IMR-90 (cell line): ENCODE data around the gene KHK. TPM values are rescaled to one million over a fixed set of nuclear protein-coding genes. Genes with fewer than 3 reads are reported as not detected.

ENCODE experiments used
- ATAC-seq: fragments of 200-7000 bp; cut with Tn5 transposase; 2 replicates; pipeline ENCODE4 v1.9.1; 2020; ENCODE audit warnings: low read depth, mild to moderate bottlenecking, moderate library complexity
- BruUV-seq: library from RNA; stranded (reverse); fragments of 400-500 nt; replicated peaks from 2 replicates; lab custom pipeline; 2021; lab: Mats Ljungman, UMichigan
- CTCF ChIA-PET: fragments of 300-600 bp; formaldehyde crosslinking; extraction: SDS; loops from one replicate; lab custom pipeline; 2021; ENCODE audit warnings: antibody characterized with exemption; lab: Yijun Ruan, JAX
- POLR2A ChIA-PET: fragments of 300-600 bp; sonication (Branson Sonifier 250); formaldehyde crosslinking; loops from one replicate; lab custom pipeline; 2022; ENCODE audit warnings: antibody characterized with exemption; ENCODE audit not compliant: unreplicated experiment; lab: Charles Lee
- DNase-seq: peaks from one replicate; pipeline ENCODE4 v3.0.0; 2013
- H2AFZ ChIP-seq: replicated peaks from 2 replicates; pipeline ENCODE3; 2013; ENCODE audit warnings: low read length, mild to moderate bottlenecking; ENCODE audit not compliant: poor library complexity
- H2AK5ac ChIP-seq: 2 replicates; pipeline ENCODE4 v1.6.1; 2013; ENCODE audit warnings: low read depth, low read length, inconsistent platforms
- H2AK9ac ChIP-seq: replicated peaks from 2 replicates; pipeline ENCODE3; 2013; ENCODE audit warnings: mild to moderate bottlenecking, low read depth, low read length, moderate library complexity; ENCODE audit not compliant: poor library complexity
- H2BK120ac ChIP-seq: 2 replicates; pipeline ENCODE4 v1.6.1; 2013; ENCODE audit warnings: low read depth, low read length, inconsistent platforms
- H2BK15ac ChIP-seq: 3 replicates; pipeline ENCODE4 v1.6.1; 2013; ENCODE audit warnings: low read depth, low read length, inconsistent platforms
- H2BK20ac ChIP-seq: 2 replicates; pipeline ENCODE4 v1.6.1; 2013; ENCODE audit warnings: low read depth, mild to moderate bottlenecking, inconsistent platforms, low read length, moderate library complexity
- H2BK5ac ChIP-seq: 2 replicates; pipeline ENCODE4 v1.6.1; 2013; ENCODE audit warnings: mild to moderate bottlenecking, low read depth, low read length, inconsistent platforms; ENCODE audit not compliant: poor library complexity, severe bottlenecking
- H3K14ac ChIP-seq: replicated peaks from 2 replicates; pipeline ENCODE4 v1.6.1; 2013; ENCODE audit warnings: low read depth, low read length, inconsistent platforms
- H3K18ac ChIP-seq: 2 replicates; pipeline ENCODE4 v1.6.1; 2013; ENCODE audit warnings: low read depth, low read length, control low read depth
- H3K23ac ChIP-seq: 2 replicates; pipeline ENCODE4 v1.6.1; 2013; ENCODE audit warnings: low read depth, low read length, inconsistent platforms
- H3K27ac ChIP-seq: 2 replicates; pipeline ENCODE4 v1.5.1; 2013; ENCODE audit warnings: mild to moderate bottlenecking, control low read depth, low read length; ENCODE audit not compliant: insufficient read depth
- H3K27me3 ChIP-seq: 2 replicates; pipeline ENCODE4 v1.6.1; 2013; ENCODE audit warnings: low read length; ENCODE audit not compliant: control insufficient read depth, insufficient read depth
- H3K36me3 ChIP-seq: 2 replicates; pipeline ENCODE4 v1.6.1; 2013; ENCODE audit warnings: low read length, mixed read lengths; ENCODE audit not compliant: control insufficient read depth, insufficient read depth
- H3K4ac ChIP-seq: 2 replicates; pipeline ENCODE4 v1.6.1; 2013; ENCODE audit warnings: low read depth, low read length, inconsistent platforms
- H3K4me1 ChIP-seq: 2 replicates; pipeline ENCODE4 v1.6.1; 2013; ENCODE audit warnings: low read length, mixed read lengths; ENCODE audit not compliant: control insufficient read depth, insufficient read depth
- H3K4me2 ChIP-seq: 2 replicates; pipeline ENCODE4 v1.6.1; 2013; ENCODE audit warnings: low read depth, mild to moderate bottlenecking, control low read depth, low read length, moderate library complexity
- H3K4me3 ChIP-seq: 2 replicates; pipeline ENCODE4 v1.5.1; 2013; ENCODE audit warnings: low read depth, mild to moderate bottlenecking, control low read depth, low read length, moderate library complexity; ENCODE audit not compliant: insufficient read depth
- H3K56ac ChIP-seq: 2 replicates; pipeline ENCODE4 v1.6.1; 2013; ENCODE audit warnings: low read length, inconsistent platforms; ENCODE audit not compliant: insufficient read depth; ENCODE audit errors: extremely low read depth
- H3K79me1 ChIP-seq, 2 experiments: 2 replicates each; pipeline ENCODE4 v1.6.1; 2013; ENCODE audit warnings: low read length in 2 of 2, inconsistent platforms in 1 of 2, low read depth in 1 of 2
- H3K9ac ChIP-seq: 2 replicates; pipeline ENCODE4 v1.6.1; 2013; ENCODE audit warnings: low read depth, low read length, control low read depth
- H3K9me1 ChIP-seq: 2 replicates; pipeline ENCODE4 v1.6.1; 2013; ENCODE audit warnings: low read length, inconsistent platforms; ENCODE audit not compliant: insufficient read depth
- H3K9me3 ChIP-seq: 2 replicates; pipeline ENCODE4 v1.6.1; 2013; ENCODE audit warnings: low read length; ENCODE audit not compliant: control insufficient read depth, insufficient read depth
- H4K20me1 ChIP-seq: 2 replicates; pipeline ENCODE4 v1.6.1; 2013; ENCODE audit warnings: low read length, inconsistent platforms; ENCODE audit not compliant: insufficient read depth
- H4K5ac ChIP-seq: 2 replicates; pipeline ENCODE4 v1.6.1; 2013; ENCODE audit warnings: mild to moderate bottlenecking, low read depth, low read length, control low read depth
- H4K8ac ChIP-seq, 2 experiments: 2 replicates each; pipeline ENCODE4 v1.6.1; 2013; ENCODE audit warnings: low read depth in 2 of 2, low read length in 2 of 2, control low read depth in 1 of 2, inconsistent platforms in 1 of 2
- H4K91ac ChIP-seq: 2 replicates; pipeline ENCODE4 v1.6.1; 2013; ENCODE audit warnings: low read depth, low read length, inconsistent platforms; ENCODE audit not compliant: insufficient read depth
- BHLHE40 ChIP-seq: fragments of 150-350 bp; IDR thresholded peaks from 2 replicates; pipeline ENCODE4 v1.6.1; 2016; ENCODE audit warnings: mild to moderate bottlenecking, low read depth, low read length
- CHD1 ChIP-seq: IDR thresholded peaks from 2 replicates; pipeline ENCODE4 v1.6.1; 2012; ENCODE audit warnings: low read depth, low read length, improper control_type of control experiment
- CTCF ChIP-seq: conservative IDR thresholded peaks from 2 replicates; pipeline ENCODE4 v1.5.1; 2012; ENCODE audit warnings: mild to moderate bottlenecking, low read depth, low read length, improper control_type of control experiment
- ELK1 ChIP-seq: fragments of 150-350 bp; IDR thresholded peaks from 2 replicates; pipeline ENCODE4 v1.6.1; 2016; ENCODE audit warnings: low read depth, mild to moderate bottlenecking, low read length, moderate library complexity, borderline replicate concordance
- MAFK ChIP-seq: IDR thresholded peaks from 2 replicates; pipeline ENCODE4 v1.6.1; 2012; ENCODE audit warnings: low read depth, low read length, improper control_type of control experiment
- MAZ ChIP-seq: IDR thresholded peaks from 2 replicates; pipeline ENCODE4 v1.6.1; 2012; ENCODE audit warnings: low read depth, mild to moderate bottlenecking, low read length, improper control_type of control experiment, moderate library complexity, borderline replicate concordance
- NFE2L2 ChIP-seq: fragments of 150-350 bp; IDR thresholded peaks from 2 replicates; pipeline ENCODE4 v1.6.1; 2016; ENCODE audit warnings: low read depth, mild to moderate bottlenecking, low read length
- POLR2A ChIP-seq: IDR thresholded peaks from 2 replicates; pipeline ENCODE4 v1.6.1; 2012; ENCODE audit warnings: mild to moderate bottlenecking, low read depth, low read length
- RAD21 ChIP-seq: IDR thresholded peaks from 2 replicates; pipeline ENCODE4 v1.6.1; 2012; ENCODE audit warnings: low read length, improper control_type of control experiment
- RCOR1 ChIP-seq: IDR thresholded peaks from 2 replicates; pipeline ENCODE4 v1.6.1; 2012; ENCODE audit warnings: mild to moderate bottlenecking, low read length, improper control_type of control experiment; ENCODE audit not compliant: insufficient replicate concordance
- RFX5 ChIP-seq: IDR thresholded peaks from 2 replicates; pipeline ENCODE4 v1.8.0; 2012; ENCODE audit warnings: low read depth, mild to moderate bottlenecking, low read length, moderate library complexity
- SMC3 ChIP-seq: fragments of 150-350 bp; IDR thresholded peaks from 2 replicates; pipeline ENCODE4 v1.6.1; 2016; ENCODE audit warnings: low read depth, mild to moderate bottlenecking, antibody characterized with exemption, low read length, moderate library complexity
- WGBS, 2 experiments: methylation state at CpG; one replicate each; pipeline versions ENCODE4 v1.1.5 to v1.1.7; 2013; ENCODE audit warnings: missing lambda C conversion rate in 2 of 2; ENCODE audit not compliant: insufficient read length in 1 of 2; ENCODE audit errors: extremely low coverage in 2 of 2; 5-methylcytosine and 5-hydroxymethylcytosine counted together
- dilution Hi-C: fragments of 300-500 bp; cut with HindIII; formaldehyde crosslinking; loops from one replicate; pipeline ENCODE4 v1.14.3; 2018; ENCODE audit warnings: low sequenced_read_pairs; ENCODE audit not compliant: unreplicated experiment
- in situ Hi-C: fragments of 300-500 bp; cut with MboI; formaldehyde crosslinking; loops from 3 replicates; pipeline ENCODE4 v1.14.3; 2019; ENCODE audit warnings: low sequenced_read_pairs, inconsistent platforms, mixed read lengths
- intact Hi-C: fragments of 100-400 bp; cut with micrococcal nuclease; formaldehyde crosslinking; loops from 2 replicates; pipeline ENCODE4 v1.10.0; 2022
- polyA plus RNA-seq, 3 experiments: library from polyadenylated mRNA; depleted of rRNA; stranded (reverse); fragments of >200 nt; gene quantifications; 2 replicates each; pipeline ENCODE4 v1.2.3, GENCODE V29; 2012; ENCODE audit warnings: low replicate concordance in 1 of 3
- total RNA-seq: library from RNA; depleted of rRNA; stranded (reverse); fragments of >200 nt; gene quantifications from 2 replicates; pipeline ENCODE4 v1.2.3, GENCODE V29; 2012

The KHK gene
- total and polyA plus RNA-seq, 2 of the 4 experiments (the other 2 are of a cell fraction), result 0.72 to 0.82 TPM

GRCh38 chr2:27092696-27093429 lies 6.3 kb downstream of the KHK start:
- no peak overlapping the region for H2BK20ac ChIP-seq
- no peaks in the 10 kb centered on the region for H3K79me1 ChIP-seq
- H2BK5ac ChIP-seq, result no peak overlapping the region
- H2AK9ac ChIP-seq, result peak overlapping the region; percentile 57
- H2BK120ac ChIP-seq, result no peak overlapping the region
- no peaks in the 10 kb centered on the region for H3K36me3 ChIP-seq
- H3K9me1 ChIP-seq, result peaks cover 7% of the 10 kb centered on the region; the same call in 1 of the 2 replicates
- TF ChIP-seq POLR2A (no peak), CTCF (no peak), CHD1 (no peak), RFX5 (no peak), MAFK (no peak), ELK1 (no peak), RAD21 (no peak), NFE2L2 (no peak), RCOR1 (no peak), MAZ (no peak), BHLHE40 (no peak), SMC3 (no peak)
- BruUV-seq, result no TSS peak
- DNase-seq (no peak), ATAC-seq (peak; percentile 36; the same call in 1 of the 2 replicates)
- dilution Hi-C loops (no loop called here), in situ Hi-C loops (no loop called here), intact Hi-C loops (no loop called here)
- 70% methylated on average over 2 of the region's 10 CpGs; no CpG with 5 or more reads in 1 of the 2 experiments for WGBS, 2 experiments
- no peaks in the 10 kb centered on the region; the same call in 1 of the 2 replicates for H4K20me1 ChIP-seq
- H3K56ac ChIP-seq, result no peak overlapping the region
- 0 out of 2 replicates have a peak, but pooled peaks cover 3% of the 10 kb centered on the region for H3K4me1 ChIP-seq
- H3K4me2 ChIP-seq, result no peak overlapping the region
- H3K4ac ChIP-seq, result no peak overlapping the region
- peak overlapping the region; percentile 48 for H2AFZ ChIP-seq
- no peaks in the 10 kb centered on the region for H3K27me3 ChIP-seq
- no peak overlapping the region for H3K23ac ChIP-seq
- H4K91ac ChIP-seq, result no peak overlapping the region
- no peak overlapping the region for H3K9ac ChIP-seq
- H3K18ac ChIP-seq, result no peak overlapping the region
- no peak overlapping the region for H2BK15ac ChIP-seq
- CTCF ChIA-PET, result no interaction called here
- no peaks in the 10 kb centered on the region for H3K9me3 ChIP-seq
- POLR2A ChIA-PET, result no interaction called here
- H4K5ac ChIP-seq, result no peak overlapping the region
- no peak overlapping the region for H3K14ac ChIP-seq
- H3K27ac ChIP-seq, result no peak overlapping the region
- H2AK5ac ChIP-seq, result peak overlapping the region; percentile 63; the same call in 1 of the 2 replicates
- no peak overlapping the region for H4K8ac ChIP-seq
- no peak overlapping the region for H3K4me3 ChIP-seq
